Activated CD8-positive, alpha-beta memory T cell treated with anti-CD3 and anti-CD28 coated beads, Interleukin-2, amount 50 U/mL, for 4 hours (primary cell): ENCODE data around the gene GPR61.

Source experiments
- DNase-seq: peaks from one replicate; pipeline ENCODE4 v3.0.0-alpha.2; 2020

The GPR61 gene

DNA sequence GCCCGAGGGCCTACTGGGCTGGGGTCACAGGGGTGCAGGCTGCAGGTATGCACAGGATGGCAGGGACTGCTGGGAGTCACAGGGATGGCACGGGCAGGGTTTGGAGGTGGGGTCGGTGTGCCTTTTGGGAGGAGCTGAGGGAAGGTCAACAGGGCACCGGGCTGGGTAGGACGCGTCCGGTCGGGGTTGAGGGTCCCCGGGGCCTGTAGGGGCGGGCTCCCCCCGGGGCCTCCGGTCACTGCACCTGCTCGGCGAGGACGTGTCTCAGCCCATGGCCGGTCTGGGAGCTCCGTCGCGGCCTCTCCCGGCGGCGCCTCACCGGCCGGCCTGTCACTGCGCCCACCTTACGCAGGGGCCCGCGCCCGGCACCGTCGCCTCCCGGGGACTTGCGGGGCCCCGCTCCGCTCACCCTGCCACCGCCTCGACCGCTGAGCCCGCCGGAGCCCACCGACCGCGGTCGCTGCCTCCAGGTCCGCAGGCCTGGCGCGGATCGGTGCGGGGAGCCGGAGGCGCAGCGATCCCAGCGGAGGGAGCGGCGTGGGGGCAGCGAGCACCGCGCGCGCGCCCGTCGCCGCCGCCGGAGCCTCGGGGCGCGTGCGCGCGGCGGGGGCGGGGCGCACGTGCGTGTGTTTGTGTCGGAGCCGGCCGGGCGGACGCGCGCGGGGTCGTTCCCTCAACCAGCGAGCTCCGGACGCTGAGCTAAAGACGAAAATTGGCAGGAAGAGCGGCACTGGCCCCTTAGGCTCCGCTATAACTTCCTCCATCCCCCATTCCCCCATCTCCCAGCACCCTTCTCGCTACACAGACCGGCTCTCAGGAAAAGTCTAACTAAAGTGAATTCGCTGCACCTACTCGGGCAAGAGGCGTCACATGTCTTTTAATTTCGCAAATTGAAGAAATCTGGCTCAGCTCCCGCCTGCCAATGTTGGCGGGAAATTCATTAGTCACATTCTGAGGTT is 30.2 kb upstream of the GPR61 start, which contains the start of gene AMIGO1:
Gene AMIGO1, minus strand, starts transcription at position 552 of the 959 bp plus-strand sequence. CDS start 815 bp downstream, outside the sequence.
- peak; percentile 71 for DNase-seq

GRCh38 chr1:109513110-109513710 is 26.5 kb upstream of the GPR61 start:
- no peak for DNase-seq

DNA sequence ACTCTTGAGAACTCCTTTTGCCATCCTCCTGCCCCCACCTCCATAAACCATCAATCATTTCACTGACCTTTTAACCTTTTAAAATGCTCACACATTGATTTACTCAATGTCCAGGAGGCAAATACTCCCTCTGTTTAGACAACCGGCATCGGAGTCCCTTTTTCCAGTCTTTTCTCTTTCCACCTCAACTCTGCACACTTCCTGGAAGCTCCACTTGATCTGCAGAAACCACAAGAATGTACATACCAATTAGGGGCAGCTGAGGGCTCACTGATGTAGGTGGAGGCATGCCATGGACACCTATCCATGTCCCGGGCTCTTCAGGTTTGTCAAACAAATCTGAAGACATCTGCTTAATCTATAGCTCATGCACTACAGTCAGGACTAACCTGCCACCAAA is 24.8 kb upstream of the GPR61 start:
- DNase-seq = no peak

- DNase-seq = no peak
These were observed 22.8 kb upstream of the GPR61 start for GRCh38 chr1:109516872-109517271.

DNA sequence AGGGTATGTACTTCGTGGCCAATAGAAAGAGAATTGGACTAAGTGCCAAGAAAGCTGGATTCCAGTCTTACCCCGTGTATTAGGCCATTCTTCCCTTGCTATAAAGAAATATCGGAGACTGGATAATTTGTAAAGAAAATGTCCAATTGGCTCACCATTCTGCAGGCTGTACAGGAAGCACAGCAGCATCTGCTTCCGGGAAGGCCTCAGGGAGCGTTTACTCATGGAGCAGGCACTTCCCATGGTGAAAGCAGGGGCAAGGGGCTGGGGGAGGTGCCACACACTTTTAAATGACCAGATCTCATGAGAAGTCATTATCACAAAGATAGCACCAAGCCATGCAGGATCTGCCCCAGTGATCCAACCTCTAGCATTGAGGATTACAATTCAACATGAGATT is 22.3 kb upstream of the GPR61 start:
- DNase-seq = no peak

GRCh38 chr1:109521002-109521951 is 18.4 kb upstream of the GPR61 start:
- no peak for DNase-seq

GRCh38 chr1:109522026-109522425 is 17.6 kb upstream of the GPR61 start:
- no peak for DNase-seq

- no peak for DNase-seq
These were observed 16.0 kb upstream of the GPR61 start for GRCh38 chr1:109523706-109524105.

DNA sequence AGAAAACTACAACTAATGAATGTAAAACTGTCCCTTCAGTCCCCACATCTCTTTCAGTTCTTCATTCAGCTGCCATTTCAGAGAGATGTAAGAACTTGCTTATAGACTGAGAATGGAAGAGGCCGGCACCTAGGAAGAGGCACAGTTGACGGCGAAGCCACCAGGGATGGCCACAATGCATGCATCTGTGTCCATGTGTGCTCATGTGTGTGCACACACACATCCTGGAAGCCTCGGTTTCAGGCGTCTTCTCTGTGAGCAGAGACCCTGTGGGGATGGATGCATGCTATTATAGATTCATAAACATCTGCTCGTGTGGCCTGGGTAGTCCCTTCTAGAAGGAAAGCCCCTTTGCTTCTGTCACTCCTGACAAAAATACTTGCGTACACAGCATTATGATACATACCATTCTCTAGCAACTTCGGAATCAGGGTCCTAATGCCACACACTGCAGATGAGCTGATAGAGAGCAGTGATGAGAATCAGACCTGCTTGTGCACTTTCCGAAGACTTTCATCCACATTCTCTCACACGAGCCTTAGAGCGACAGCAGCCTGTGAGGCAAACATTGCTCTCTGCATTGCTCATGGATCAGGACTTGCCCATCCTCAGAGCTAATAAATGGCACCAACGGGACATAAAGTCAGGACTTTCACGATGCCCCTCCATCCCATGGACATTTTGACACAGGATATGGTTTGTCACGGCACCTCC is 12.4 kb upstream of the GPR61 start:
- DNase-seq = no peak

DNA sequence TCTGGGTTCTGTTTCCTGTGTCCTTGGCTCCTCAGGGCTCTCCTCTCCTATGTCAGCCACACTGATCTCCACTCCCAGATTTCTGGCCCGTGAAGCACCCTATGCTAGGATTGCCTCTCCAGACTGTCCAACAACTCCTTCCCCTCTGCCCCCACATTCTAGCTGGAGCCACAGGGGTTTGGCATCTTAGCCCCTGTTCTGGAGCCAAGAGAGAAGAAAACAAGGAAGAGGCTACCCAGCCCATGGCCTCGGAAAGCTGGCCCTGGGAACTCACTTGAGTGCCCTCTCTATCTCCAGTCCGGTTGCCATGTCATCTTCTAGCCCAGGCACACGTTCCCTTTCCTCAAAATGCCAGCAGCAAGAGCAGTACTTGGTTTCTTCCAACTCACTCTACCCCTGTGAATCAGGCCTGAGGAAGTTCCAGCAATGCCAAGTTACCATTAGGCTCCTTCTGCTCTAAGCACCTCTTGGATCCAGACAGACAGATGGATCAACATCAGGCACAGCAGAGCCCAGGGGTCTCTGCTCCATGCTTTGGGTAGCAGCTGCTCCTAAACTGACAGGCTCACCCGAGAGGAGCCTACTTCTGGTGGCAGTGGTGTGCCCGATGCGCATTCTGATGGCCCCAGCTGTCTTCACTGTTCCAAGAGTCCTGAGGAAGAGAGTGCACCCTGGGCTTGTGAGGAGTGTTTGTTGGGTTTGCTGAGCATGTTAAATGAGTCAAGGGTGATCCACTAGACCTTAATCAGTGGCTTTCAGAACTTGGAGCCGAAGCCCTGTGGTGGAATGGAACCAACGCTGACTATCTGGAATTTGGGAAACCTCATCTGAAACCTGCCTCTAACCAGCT is 11.6 kb upstream of the GPR61 start:
- DNase-seq = no peak

GRCh38 chr1:109528712-109529111 is 11.0 kb upstream of the GPR61 start:
- no peak for DNase-seq

DNA sequence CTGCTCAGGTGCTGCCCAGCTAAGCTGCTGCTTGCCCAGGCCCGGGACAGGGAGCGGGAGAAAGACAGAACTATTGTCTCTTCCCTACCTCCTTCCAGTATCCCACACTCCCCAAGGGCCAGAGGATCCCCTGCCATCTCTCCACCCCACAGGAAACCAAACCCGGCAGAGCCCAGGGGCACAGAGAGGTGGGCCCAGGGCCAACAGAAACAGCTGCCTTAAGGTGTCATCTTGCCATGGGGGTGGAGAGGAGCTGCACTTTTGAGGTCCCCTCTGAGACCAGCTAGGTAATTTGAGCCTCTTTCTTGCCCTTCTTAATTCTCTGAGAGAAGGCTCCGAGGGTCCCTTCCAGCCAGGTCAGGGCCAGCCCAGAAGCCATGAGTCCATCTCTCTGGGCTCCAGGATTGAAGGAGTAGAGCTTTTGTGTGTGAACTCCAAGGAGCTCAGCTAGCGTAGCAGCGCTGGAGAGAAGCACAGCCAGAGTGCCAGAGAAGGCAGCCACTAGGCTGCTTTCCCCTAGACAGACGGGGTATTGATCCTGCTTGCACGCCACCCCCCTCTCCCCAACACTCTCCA is 9.7 kb upstream of the GPR61 start:
- no peak for DNase-seq

DNA sequence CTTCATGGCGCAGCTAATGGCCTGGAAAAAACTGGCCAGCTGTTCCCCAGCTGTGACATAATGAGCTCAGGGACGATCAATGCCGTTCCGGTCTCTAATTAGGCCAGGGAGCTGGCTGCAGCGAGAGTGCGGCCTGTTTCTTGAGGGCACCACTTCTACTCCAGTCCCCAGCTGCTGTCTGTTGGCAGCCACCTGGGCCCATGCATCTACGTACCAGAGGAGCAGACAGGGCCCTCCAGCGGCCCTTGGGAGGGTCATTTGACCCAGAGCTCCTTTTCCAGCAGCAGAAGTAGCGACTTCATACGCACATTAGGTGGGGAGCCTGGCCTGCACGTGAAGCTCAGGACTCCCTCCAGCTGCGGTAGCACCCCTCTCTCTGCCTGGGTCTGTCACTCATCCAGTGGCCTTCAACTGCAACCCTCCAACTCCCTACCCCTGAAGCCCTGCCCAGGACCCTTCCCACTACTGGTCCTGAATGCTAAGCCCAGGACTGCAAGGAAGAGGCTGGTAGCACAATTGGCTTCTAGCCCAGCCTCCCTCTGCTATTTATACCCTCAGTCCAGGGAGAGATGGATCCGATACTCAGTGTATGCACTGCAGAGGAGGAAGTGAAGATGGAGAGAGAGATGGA is 9.1 kb upstream of the GPR61 start:
- no peak for DNase-seq

DNA sequence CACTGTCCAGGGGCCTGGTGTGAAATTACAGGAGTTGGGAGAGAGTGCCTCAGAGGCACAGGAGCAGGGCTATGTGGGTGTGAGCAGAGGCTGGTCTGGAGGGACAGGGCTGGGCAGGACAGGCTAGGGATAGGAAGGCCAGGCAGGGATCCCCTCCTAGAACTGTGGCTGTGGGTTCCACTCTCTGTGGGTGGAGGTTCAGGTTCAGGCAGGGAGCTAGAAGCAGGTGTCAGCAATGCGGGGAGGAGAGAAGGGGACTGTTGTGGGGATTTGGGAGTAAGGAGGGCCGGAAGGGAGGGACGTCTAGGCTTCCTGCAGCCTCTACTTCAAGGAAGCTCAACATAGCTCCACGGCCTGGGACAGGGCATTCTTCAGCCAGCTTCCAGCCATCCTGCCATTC is 8.3 kb upstream of the GPR61 start:
- no peak for DNase-seq

DNA sequence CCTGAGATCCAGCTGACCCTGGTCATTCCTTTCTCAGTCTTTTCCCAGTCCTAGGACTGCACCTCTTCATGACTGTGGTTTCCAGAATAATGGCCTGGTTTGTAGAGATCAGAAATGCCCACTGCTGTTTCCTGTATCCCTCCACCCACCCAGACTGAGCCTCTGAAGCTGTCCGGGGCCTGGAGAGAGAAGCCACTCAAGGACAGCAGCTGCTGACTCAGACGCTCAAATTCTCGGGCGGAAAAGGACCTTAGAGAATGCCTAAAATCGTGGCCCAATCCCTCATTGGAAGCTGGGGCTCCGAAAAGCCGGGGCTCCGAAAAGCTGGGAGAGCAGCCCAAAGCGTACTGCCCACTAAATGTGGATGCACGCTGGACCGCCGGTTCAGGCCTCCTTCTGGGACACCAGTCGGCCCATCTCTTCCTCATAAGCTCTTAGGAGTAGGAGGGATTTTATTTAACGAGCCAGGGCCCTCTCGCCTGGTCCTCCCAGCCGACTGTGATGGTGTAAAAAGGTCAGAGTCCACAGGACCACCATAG is 7.8 kb upstream of the GPR61 start:
- DNase-seq = no peak

- DNase-seq = peak; percentile 91
These were observed 7.1 kb upstream of the GPR61 start for GRCh38 chr1:109532365-109533136.

DNA sequence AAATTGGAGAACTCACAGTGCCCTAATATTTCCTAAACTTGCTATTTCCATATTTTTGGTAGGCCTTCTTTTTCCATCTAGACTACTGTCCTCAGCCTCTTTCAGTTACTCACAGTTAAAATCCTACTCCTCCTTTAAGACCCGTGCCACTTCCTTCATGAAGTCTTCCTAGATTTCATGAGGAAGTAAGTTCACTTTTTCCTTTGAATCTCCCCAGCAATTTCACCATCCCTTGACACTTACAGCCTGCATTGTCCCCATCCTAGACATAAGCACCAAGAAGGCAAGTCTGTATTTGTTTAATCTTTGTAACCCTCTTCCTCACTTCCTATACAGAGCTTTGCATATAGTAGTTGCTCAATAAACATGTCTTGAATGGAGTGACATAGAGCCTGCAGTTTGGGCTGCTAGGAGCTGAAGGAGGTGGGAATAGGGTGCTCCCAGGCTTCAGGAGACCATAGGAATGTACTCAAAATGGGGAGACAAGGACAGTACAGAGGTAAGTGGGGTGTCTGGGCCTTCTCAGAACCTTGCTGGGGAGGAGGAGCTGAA is 5.3 kb upstream of the GPR61 start:
- DNase-seq = no peak

- DNase-seq = no peak
These were observed 4.2 kb upstream of the GPR61 start for GRCh38 chr1:109535481-109535880.

DNA sequence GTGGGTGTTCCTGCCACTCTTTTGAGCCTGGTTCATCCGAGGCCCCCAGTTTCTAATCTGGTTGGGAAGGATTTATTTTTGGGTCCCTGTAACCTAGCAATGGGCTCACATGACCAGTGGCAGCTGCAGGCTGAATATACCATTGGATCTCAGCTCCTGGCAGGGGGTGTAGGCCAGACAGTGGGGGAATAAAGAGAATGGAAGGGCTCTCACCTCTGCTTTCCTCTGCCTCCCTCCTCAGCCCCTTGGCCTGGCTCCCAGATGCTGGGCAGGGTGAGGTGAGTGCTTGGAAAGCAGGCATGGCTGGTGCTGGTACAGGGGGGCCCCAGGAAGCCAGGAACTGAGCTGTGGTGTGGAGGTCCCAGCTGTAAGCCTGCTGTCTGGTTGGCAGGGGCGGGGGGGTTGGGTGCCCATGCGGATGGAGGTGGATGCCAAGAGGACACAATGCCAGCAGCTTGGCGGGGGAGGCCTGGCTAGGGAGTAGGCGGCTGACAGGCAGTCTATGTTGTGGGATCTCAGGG is 3.6 kb upstream of the GPR61 start:
- DNase-seq = no peak
